HEK293 (cell line): ENCODE measurements around the gene NNT.

Experiments used
- ATF2 ChIP-seq: fragments of 450-650 bp; formaldehyde crosslinking; IDR thresholded peaks from 2 replicates; pipeline ENCODE4 v1.5.1; 2016; ENCODE audit warnings: missing biosample characterization, missing genetic modification characterization, low read depth
- HIC1 ChIP-seq: fragments of 450-650 bp; formaldehyde crosslinking; IDR thresholded peaks from 2 replicates; pipeline ENCODE4 v1.5.1; 2016; ENCODE audit warnings: missing biosample characterization, missing genetic modification characterization
- KLF16 ChIP-seq: fragments of 450-650 bp; formaldehyde crosslinking; IDR thresholded peaks from 2 replicates; pipeline ENCODE4 v1.5.1; 2017; ENCODE audit warnings: missing biosample characterization, missing genetic modification characterization
- TRIM28 ChIP-seq: IDR thresholded peaks from 2 replicates; pipeline ENCODE4 v1.6.1; 2011; ENCODE audit warnings: low read length, control low read depth, borderline replicate concordance
- ZBTB17 ChIP-seq: fragments of 450-650 bp; formaldehyde crosslinking; IDR thresholded peaks from 2 replicates; pipeline ENCODE4 v1.5.1; 2016; ENCODE audit warnings: missing biosample characterization, missing genetic modification characterization
- ZBTB7A ChIP-seq: fragments of 450-650 bp; formaldehyde crosslinking; IDR thresholded peaks from 2 replicates; pipeline ENCODE4 v1.5.1; 2016; ENCODE audit warnings: low read depth, missing biosample characterization, missing genetic modification characterization
- ZNF274 ChIP-seq, 2 experiments: fragments of 200-500 bp in 1 of 2; fragments of 450-650 bp in 1 of 2; sonication (Bioruptor generic) in 1 of 2; formaldehyde crosslinking in 1 of 2; IDR thresholded peaks; 2 replicates each; pipeline versions ENCODE4 v1.5.1 to v1.6.1; 2014 to 2016; ENCODE audit warnings: borderline replicate concordance in 1 of 2, inconsistent platforms in 1 of 2, low read length in 1 of 2, missing biosample characterization in 1 of 2, missing genetic modification characterization in 1 of 2
- ZNF558 ChIP-seq: fragments of 450-650 bp; formaldehyde crosslinking; IDR thresholded peaks from 2 replicates; pipeline ENCODE4 v1.5.1; 2016; ENCODE audit warnings: missing biosample characterization, missing genetic modification characterization
- ZNF768 ChIP-seq: fragments of 450-650 bp; formaldehyde crosslinking; IDR thresholded peaks from 2 replicates; pipeline ENCODE4 v1.5.1; 2018; ENCODE audit warnings: missing biosample characterization, mild to moderate bottlenecking, missing genetic modification characterization
- TF ChIP-seq, protein P1 (sequence below): fragments of 450-650 bp; formaldehyde crosslinking; IDR thresholded peaks from 2 replicates; pipeline ENCODE4 v1.5.1; 2016; ENCODE audit warnings: missing biosample characterization, missing genetic modification characterization

GRCh38 chr5:43731573-43731972, 128.6 kb downstream of the NNT start:
- no peak for TF ChIP-seq ATF2 (tag by site-specific recombination)
- TF ChIP-seq, protein P1, sequence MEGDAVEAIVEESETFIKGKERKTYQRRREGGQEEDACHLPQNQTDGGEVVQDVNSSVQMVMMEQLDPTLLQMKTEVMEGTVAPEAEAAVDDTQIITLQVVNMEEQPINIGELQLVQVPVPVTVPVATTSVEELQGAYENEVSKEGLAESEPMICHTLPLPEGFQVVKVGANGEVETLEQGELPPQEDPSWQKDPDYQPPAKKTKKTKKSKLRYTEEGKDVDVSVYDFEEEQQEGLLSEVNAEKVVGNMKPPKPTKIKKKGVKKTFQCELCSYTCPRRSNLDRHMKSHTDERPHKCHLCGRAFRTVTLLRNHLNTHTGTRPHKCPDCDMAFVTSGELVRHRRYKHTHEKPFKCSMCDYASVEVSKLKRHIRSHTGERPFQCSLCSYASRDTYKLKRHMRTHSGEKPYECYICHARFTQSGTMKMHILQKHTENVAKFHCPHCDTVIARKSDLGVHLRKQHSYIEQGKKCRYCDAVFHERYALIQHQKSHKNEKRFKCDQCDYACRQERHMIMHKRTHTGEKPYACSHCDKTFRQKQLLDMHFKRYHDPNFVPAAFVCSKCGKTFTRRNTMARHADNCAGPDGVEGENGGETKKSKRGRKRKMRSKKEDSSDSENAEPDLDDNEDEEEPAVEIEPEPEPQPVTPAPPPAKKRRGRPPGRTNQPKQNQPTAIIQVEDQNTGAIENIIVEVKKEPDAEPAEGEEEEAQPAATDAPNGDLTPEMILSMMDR (tag by site-specific recombination), result no peak
- no peak for TF ChIP-seq ZBTB7A (tag by site-specific recombination)
- TF ChIP-seq ZBTB17 (tag by site-specific recombination), result no peak
- TF ChIP-seq KLF16 (tag by site-specific recombination), result no peak
- no peak for TF ChIP-seq ZNF558 (tag by site-specific recombination)
- TF ChIP-seq ZNF768 (tag by site-specific recombination), result no peak
- no peak for TF ChIP-seq ZNF274 (IDR thresholded peaks at IDR 0.05; ENCODE audit: low read length)
- TF ChIP-seq ZNF274 (tag by site-specific recombination; IDR thresholded peaks at IDR 0.05; ENCODE audit: borderline replicate concordance), result no peak
- TF ChIP-seq TRIM28, result no peak
- no peak for TF ChIP-seq HIC1 (tag by site-specific recombination)
